Esophagus muscularis mucosa (tissue), 3 donors: Measurements from ENCODE around the gene DNAAF5.

Source experiments
- CTCF ChIP-seq, 3 experiments: fragments of 200-600 bp in 2 of 3; fragments of 450-650 bp in 1 of 3; sonication (generic) in 2 of 3; IDR thresholded peaks; one replicate each; pipeline ENCODE4 v1.5.1; 2017 to 2019; ENCODE audit warnings: antibody characterized with exemption in 3 of 3, mild to moderate bottlenecking in 2 of 3, moderate library complexity in 1 of 3
- POLR2AphosphoS5 ChIP-seq, 2 donors: sonication (generic); formaldehyde crosslinking; IDR thresholded peaks; one replicate each; pipeline ENCODE4 v1.6.1; 2017; ENCODE audit warnings: antibody characterized with exemption in 2 of 2

DNA sequence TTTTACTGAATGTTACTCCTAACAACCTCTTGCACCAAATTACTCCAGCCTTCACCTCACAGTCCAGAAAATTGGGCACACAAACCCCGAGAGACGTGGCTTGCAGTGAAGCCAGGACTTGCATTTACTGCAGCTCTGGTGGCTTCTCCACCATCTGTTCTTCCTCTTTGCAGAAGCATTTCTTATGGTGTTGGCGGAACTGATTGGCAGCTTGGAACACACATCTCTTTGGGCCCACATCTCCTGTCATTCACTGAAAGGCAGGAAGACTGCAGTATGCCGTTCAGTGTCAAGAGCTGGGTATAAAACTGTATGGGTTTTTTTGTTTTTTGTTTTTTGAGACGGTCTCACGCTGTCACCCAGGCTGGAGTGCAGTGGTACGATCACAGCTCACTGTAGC lies 38.9 kb downstream of the DNAAF5 start:
- TF ChIP-seq POLR2AphosphoS5 (IDR thresholded peaks at IDR 0.05) (no peak), CTCF (IDR thresholded peaks at IDR 0.05) (no peak)
